ENCODE measurements around the gene VAMP8. TPM values are rescaled to one million over a fixed set of nuclear protein-coding genes. Genes with fewer than 3 reads are reported as not detected.

VAMP8 gene
- total and polyA plus RNA-seq, 2 of the 8 experiments (the other 6 are each of a cell fraction or from before 2014, with no cell fraction given): 34.4 to 69.7 TPM

DNA sequence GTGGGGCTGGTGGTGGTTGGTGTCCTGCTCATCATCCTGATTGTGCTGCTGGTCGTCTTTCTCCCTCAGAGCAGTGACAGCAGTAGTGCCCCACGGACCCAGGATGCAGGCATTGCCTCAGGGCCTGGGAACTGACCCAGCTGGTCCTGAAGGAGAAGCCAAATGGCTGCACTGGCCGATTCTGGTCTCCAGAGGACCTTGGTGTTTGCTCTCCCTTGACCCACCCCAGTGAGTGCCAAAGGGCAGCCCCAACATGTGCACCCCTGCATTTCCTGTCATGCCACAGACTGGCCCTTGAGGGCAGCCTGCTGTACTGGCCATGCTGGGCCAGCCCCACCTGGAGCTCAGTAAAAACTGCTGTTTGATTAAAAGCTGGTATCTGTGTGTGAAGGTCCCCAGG, 15.6 kb downstream of the VAMP8 start (continued):
- no peak for TF ChIP-seq CHD7 (IDR thresholded peaks at IDR 0.05; ENCODE audit: insufficient replicate concordance, low read length)
- no peak for TF ChIP-seq E2F6 (IDR thresholded peaks at IDR 0.05)
- no peak for TF ChIP-seq HDAC6 (IDR thresholded peaks at IDR 0.05; ENCODE audit: low read depth, low read length)
- no peak for TF ChIP-seq TCF12 (IDR thresholded peaks at IDR 0.05; ENCODE audit: low read depth, low read length)
- TF ChIP-seq ATF3 (IDR thresholded peaks at IDR 0.05; ENCODE audit: insufficient read depth, low read depth, low read length): no peak
- TF ChIP-seq CTBP2 (IDR thresholded peaks at IDR 0.05; ENCODE audit: borderline replicate concordance, insufficient read depth, insufficient read length, low read length): no peak
- TF ChIP-seq EZH2 (IDR thresholded peaks at IDR 0.05; ENCODE audit: low read depth, low read length, severe bottlenecking): no peak
- TF ChIP-seq CEBPB (IDR thresholded peaks at IDR 0.05; ENCODE audit: low read depth, low read length): no peak
- TF ChIP-seq BRCA1 (IDR thresholded peaks at IDR 0.05; ENCODE audit: low read depth, low read length): no peak
- TF ChIP-seq EGR1 (IDR thresholded peaks at IDR 0.05; ENCODE audit: borderline replicate concordance, low read depth, low read length): no peak

Data from H1 (cell line).